ENCODE results near the gene IPCEF1. TPM values are rescaled to one million over a fixed set of nuclear protein-coding genes. Genes with fewer than 3 reads are reported as not detected.
"Not testable (repeated sequence)": the region's sequence is repeated elsewhere in the genome, so short reads cannot be mapped to it uniquely, and the experiment has no call there.

Gene IPCEF1
- total RNA-seq, 1 experiment from 2014 or later = 1.9 TPM

DNA sequence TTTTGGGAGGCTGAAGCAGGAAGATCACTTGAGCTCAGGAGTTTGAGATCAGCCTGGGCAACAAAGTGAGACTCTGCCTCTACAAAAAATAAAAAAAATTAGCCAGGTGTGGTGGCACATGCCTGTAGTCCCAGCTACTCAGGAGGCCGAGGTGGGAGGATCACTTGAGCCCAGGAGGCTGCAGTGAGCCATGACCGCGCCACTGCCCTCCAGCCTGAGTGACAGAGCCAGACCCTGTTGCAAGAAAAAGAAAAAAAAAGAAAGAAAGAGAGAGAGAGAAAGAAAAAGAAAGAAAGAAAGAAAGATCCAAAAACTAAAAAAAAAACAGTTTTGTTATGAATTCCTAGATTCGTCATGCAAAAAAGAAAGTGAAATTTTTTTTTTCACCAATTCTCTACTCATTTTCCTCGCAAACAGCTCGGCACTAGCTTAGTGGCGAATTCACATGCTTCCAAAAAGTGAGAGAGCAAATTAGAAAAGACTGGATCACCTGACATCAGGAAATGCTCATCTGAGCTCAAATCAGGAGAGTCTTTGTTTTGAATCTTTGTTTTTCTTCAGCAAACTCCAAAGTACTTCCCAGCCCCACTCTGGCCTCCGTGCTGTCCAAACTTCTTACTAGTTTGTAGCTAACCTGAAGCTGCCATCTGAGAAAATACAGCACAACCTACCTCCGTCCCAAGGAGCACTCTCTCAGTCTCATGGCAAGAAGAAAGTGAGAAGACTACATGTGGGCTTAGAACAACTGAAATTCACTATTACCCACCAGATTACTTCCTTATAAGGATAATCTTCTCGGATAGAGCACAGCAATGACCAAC lies 27.0 kb downstream of the IPCEF1 start:
- Mint-ChIP-seq H3K27me3 (ENCODE audit: insufficient read depth, unreplicated experiment) (no peaks in the 10 kb centered on the region), H3K4me3 (ENCODE audit: unreplicated experiment) (no peak overlapping the region), H3K27ac (ENCODE audit: unreplicated experiment) (no peak overlapping the region), H3K4me1 (ENCODE audit: low read depth, unreplicated experiment) (no peaks in the 10 kb centered on the region), H3K36me3 (ENCODE audit: insufficient read depth, unreplicated experiment) (no peaks in the 10 kb centered on the region), H3K9me3 (ENCODE audit: unreplicated experiment) (no peaks in the 10 kb centered on the region)
- Histone ChIP-seq H3K9me3 (no peaks in the 10 kb centered on the region), H3K36me3 (ENCODE audit: control insufficient read depth, insufficient read depth, low read length) (no peaks in the 10 kb centered on the region), H3K4me3 (ENCODE audit: low read depth, low read length) (no peak overlapping the region), H3K4me1 (no peaks in the 10 kb centered on the region), H3K27me3 (replicated peaks; ENCODE audit: control insufficient read depth, insufficient read depth, low read length) (no peaks in the 10 kb centered on the region)
- ChIA-PET CTCF (no interaction called here), POLR2A (no interaction called here)
- intact Hi-C loops (cut with micrococcal nuclease; ENCODE audit: unreplicated experiment) = no loop called here
- BruUV-seq (replicated peaks) = no TSS peak
- TF ChIP-seq, protein P1, sequence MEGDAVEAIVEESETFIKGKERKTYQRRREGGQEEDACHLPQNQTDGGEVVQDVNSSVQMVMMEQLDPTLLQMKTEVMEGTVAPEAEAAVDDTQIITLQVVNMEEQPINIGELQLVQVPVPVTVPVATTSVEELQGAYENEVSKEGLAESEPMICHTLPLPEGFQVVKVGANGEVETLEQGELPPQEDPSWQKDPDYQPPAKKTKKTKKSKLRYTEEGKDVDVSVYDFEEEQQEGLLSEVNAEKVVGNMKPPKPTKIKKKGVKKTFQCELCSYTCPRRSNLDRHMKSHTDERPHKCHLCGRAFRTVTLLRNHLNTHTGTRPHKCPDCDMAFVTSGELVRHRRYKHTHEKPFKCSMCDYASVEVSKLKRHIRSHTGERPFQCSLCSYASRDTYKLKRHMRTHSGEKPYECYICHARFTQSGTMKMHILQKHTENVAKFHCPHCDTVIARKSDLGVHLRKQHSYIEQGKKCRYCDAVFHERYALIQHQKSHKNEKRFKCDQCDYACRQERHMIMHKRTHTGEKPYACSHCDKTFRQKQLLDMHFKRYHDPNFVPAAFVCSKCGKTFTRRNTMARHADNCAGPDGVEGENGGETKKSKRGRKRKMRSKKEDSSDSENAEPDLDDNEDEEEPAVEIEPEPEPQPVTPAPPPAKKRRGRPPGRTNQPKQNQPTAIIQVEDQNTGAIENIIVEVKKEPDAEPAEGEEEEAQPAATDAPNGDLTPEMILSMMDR (IDR thresholded peaks at IDR 0.05; ENCODE audit: insufficient read depth in 1 of 2, low read depth in 1 of 2, low read length in 1 of 2, severe bottlenecking in 1 of 2, unreplicated experiment in 1 of 2) = no peak
- DNase-seq = no peak

DNA sequence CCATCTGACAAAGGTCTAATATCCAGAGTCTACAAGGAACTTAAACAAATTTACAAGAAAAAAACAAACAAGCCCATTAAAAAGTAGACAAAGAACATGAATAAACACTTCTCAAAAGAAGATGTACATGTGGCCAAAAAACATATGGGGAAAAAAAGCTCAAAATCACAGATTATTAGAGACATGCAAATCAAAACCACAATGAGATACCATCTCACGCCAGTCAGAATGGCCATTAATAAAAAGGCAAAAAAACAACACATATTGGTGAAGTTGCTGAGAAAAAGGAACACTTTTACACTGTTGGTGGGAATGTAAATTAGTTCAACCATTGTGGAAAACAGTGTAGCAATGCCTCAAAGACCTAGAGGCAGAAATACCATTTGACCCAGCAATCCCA lies 29.3 kb downstream of the IPCEF1 start:
- CTCF ChIA-PET; H3K4me3 Mint-ChIP-seq (ENCODE audit: unreplicated experiment); intact Hi-C loops (cut with micrococcal nuclease; ENCODE audit: unreplicated experiment); H3K9me3 Mint-ChIP-seq (ENCODE audit: unreplicated experiment); H3K27me3 Mint-ChIP-seq (ENCODE audit: insufficient read depth, unreplicated experiment); H3K27me3 ChIP-seq (replicated peaks; ENCODE audit: control insufficient read depth, insufficient read depth, low read length); H3K4me1 Mint-ChIP-seq (ENCODE audit: low read depth, unreplicated experiment); H3K36me3 Mint-ChIP-seq (ENCODE audit: insufficient read depth, unreplicated experiment); POLR2A ChIA-PET; BruUV-seq (replicated peaks); H3K4me1 ChIP-seq; DNase-seq; H3K4me3 ChIP-seq (ENCODE audit: low read depth, low read length); H3K36me3 ChIP-seq (ENCODE audit: control insufficient read depth, insufficient read depth, low read length); H3K27ac Mint-ChIP-seq (ENCODE audit: unreplicated experiment); H3K9me3 ChIP-seq: not testable (repeated sequence)

DNA sequence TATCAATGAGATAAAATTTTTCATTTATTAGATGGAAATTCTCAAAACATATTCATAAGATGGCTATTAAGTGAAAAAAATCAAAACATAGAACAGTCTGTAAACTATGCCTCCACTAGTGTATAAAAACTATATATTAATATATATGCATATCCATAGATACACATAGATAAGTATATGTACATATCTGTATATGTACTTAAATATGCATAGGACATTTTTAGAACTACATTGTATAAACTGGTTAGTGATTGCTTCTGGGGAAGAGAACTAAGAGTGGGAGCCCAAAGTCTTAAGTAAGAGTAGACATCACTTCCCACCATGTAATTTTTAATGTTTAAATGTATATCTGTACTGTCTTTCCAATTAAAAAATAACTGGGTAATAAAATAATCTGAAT lies 31.5 kb downstream of the IPCEF1 start:
- Mint-ChIP-seq H3K36me3 (ENCODE audit: insufficient read depth, unreplicated experiment) (no peaks in the 10 kb centered on the region), H3K9me3 (ENCODE audit: unreplicated experiment) (no peaks in the 10 kb centered on the region), H3K27me3 (ENCODE audit: insufficient read depth, unreplicated experiment) (no peaks in the 10 kb centered on the region), H3K4me1 (ENCODE audit: low read depth, unreplicated experiment) (no peaks in the 10 kb centered on the region), H3K4me3 (ENCODE audit: unreplicated experiment) (no peak overlapping the region), H3K27ac (ENCODE audit: unreplicated experiment) (no peak overlapping the region)
- POLR2A ChIA-PET = no interaction called here
- no peaks in the 10 kb centered on the region for H3K36me3 ChIP-seq (ENCODE audit: control insufficient read depth, insufficient read depth, low read length)
- DNase-seq = no peak
- CTCF ChIA-PET = no interaction called here
- intact Hi-C loops (cut with micrococcal nuclease; ENCODE audit: unreplicated experiment) = no loop called here
- no peaks in the 10 kb centered on the region for H3K9me3 ChIP-seq
- TF ChIP-seq, protein P1 (IDR thresholded peaks at IDR 0.05; ENCODE audit: insufficient read depth in 1 of 2, low read depth in 1 of 2, low read length in 1 of 2, severe bottlenecking in 1 of 2, unreplicated experiment in 1 of 2) = no peak
- H3K4me3 ChIP-seq (ENCODE audit: low read depth, low read length) = no peak overlapping the region
- no TSS peak for BruUV-seq (replicated peaks)
- H3K4me1 ChIP-seq = no peaks in the 10 kb centered on the region
- no peaks in the 10 kb centered on the region for H3K27me3 ChIP-seq (replicated peaks; ENCODE audit: control insufficient read depth, insufficient read depth, low read length)
